Parathyroid adenoma (tissue), 2 donors: ENCODE results near the gene PCSK6.

Experiments
- H2AFZ ChIP-seq: fragments of 300-600 bp; sonication (generic); one replicate; pipeline ENCODE4 v1.7.0; 2017; ENCODE audit warnings: antibody characterized with exemption, mild to moderate bottlenecking
- H3K27ac ChIP-seq: fragments of 300-600 bp; sonication (generic); one replicate; pipeline ENCODE4 v1.7.0; 2017
- H3K27me3 ChIP-seq: fragments of 300-600 bp; sonication (generic); one replicate; pipeline ENCODE4 v1.7.0; 2017; ENCODE audit warnings: low read length; ENCODE audit not compliant: control insufficient read depth, insufficient read depth
- H3K36me3 ChIP-seq: fragments of 300-600 bp; sonication (generic); one replicate; pipeline ENCODE4 v1.7.0; 2017; ENCODE audit warnings: low read length; ENCODE audit not compliant: control insufficient read depth, insufficient read depth
- H3K4me1 ChIP-seq: fragments of 300-600 bp; sonication (generic); one replicate; pipeline ENCODE4 v1.7.0; 2017; ENCODE audit warnings: control low read depth
- H3K4me2 ChIP-seq: fragments of 300-600 bp; sonication (generic); one replicate; pipeline ENCODE4 v1.7.0; 2017; ENCODE audit warnings: low read length
- H3K4me3 ChIP-seq: fragments of 300-600 bp; sonication (generic); one replicate; pipeline ENCODE4 v1.7.0; 2017; ENCODE audit warnings: low read depth, low read length
- H3K79me2 ChIP-seq: fragments of 300-600 bp; sonication (generic); one replicate; pipeline ENCODE4 v1.7.0; 2017; ENCODE audit warnings: control low read depth
- H3K9ac ChIP-seq: fragments of 300-600 bp; sonication (generic); one replicate; pipeline ENCODE4 v1.7.0; 2017; ENCODE audit warnings: mild to moderate bottlenecking
- H3K9me3 ChIP-seq: fragments of 300-600 bp; sonication (generic); one replicate; pipeline ENCODE4 v1.7.0; 2017; ENCODE audit warnings: low read length; ENCODE audit not compliant: control insufficient read depth
- CTCF ChIP-seq: fragments of 300-600 bp; sonication (generic); IDR thresholded peaks from one replicate; pipeline ENCODE4 v1.7.0; 2017; ENCODE audit warnings: antibody characterized with exemption, mild to moderate bottlenecking
- donor health status: primary hyperparathyroidism.

Gene PCSK6

GRCh38 chr15:101461097-101461496, 28.4 kb downstream of the PCSK6 start:
- Histone ChIP-seq H3K4me2 (no peak overlapping the region), H3K27me3 (no peaks in the 10 kb centered on the region), H3K9ac (no peak overlapping the region), H3K79me2 (no peaks in the 10 kb centered on the region), H3K9me3 (no peaks in the 10 kb centered on the region), H3K4me3 (no peak overlapping the region), H3K27ac (no peak overlapping the region), H2AFZ (no peak overlapping the region), H3K36me3 (no peaks in the 10 kb centered on the region), H3K4me1 (no peaks in the 10 kb centered on the region)
- TF ChIP-seq CTCF: no peak

GRCh38 chr15:101459579-101460300, 29.8 kb downstream of the PCSK6 start:
- H3K27me3 ChIP-seq: no peaks in the 10 kb centered on the region
- H3K9ac ChIP-seq: no peak overlapping the region
- H2AFZ ChIP-seq: no peak overlapping the region
- H3K4me2 ChIP-seq: no peak overlapping the region
- H3K9me3 ChIP-seq: no peaks in the 10 kb centered on the region
- TF ChIP-seq CTCF: no peak
- no peaks in the 10 kb centered on the region for H3K4me1 ChIP-seq
- no peaks in the 10 kb centered on the region for H3K79me2 ChIP-seq
- no peak overlapping the region for H3K27ac ChIP-seq
- H3K4me3 ChIP-seq: no peak overlapping the region
- no peaks in the 10 kb centered on the region for H3K36me3 ChIP-seq

GRCh38 chr15:101458908-101459578, 30.5 kb downstream of the PCSK6 start:
- H3K9me3 ChIP-seq: no peaks in the 10 kb centered on the region

GRCh38 chr15:101458158-101458900, 31.2 kb downstream of the PCSK6 start:
- no peaks in the 10 kb centered on the region for H3K4me1 ChIP-seq
- H3K79me2 ChIP-seq: no peaks in the 10 kb centered on the region
- no peak overlapping the region for H3K27ac ChIP-seq
- H3K9me3 ChIP-seq: no peaks in the 10 kb centered on the region
- no peak overlapping the region for H2AFZ ChIP-seq
- no peaks in the 10 kb centered on the region for H3K36me3 ChIP-seq
- H3K4me3 ChIP-seq: no peak overlapping the region
- H3K4me2 ChIP-seq: no peak overlapping the region
- no peak for TF ChIP-seq CTCF
- H3K27me3 ChIP-seq: no peaks in the 10 kb centered on the region
- no peak overlapping the region for H3K9ac ChIP-seq

More at GRCh38 chr15:101458908-101459578, 30.5 kb downstream of the PCSK6 start:
- H3K4me2 ChIP-seq: no peak overlapping the region
- no peak overlapping the region for H3K27ac ChIP-seq
- H3K9ac ChIP-seq: no peak overlapping the region
- H3K4me3 ChIP-seq: no peak overlapping the region
- no peaks in the 10 kb centered on the region for H3K79me2 ChIP-seq
- no peaks in the 10 kb centered on the region for H3K4me1 ChIP-seq
- H2AFZ ChIP-seq: no peak overlapping the region
- no peak for TF ChIP-seq CTCF
- H3K27me3 ChIP-seq: no peaks in the 10 kb centered on the region
- H3K36me3 ChIP-seq: no peaks in the 10 kb centered on the region
